ENCODE data around the gene ACOT9. TPM values are rescaled to one million over a fixed set of nuclear protein-coding genes. Genes with fewer than 3 reads are reported as not detected.

ACOT9 gene, protein sequence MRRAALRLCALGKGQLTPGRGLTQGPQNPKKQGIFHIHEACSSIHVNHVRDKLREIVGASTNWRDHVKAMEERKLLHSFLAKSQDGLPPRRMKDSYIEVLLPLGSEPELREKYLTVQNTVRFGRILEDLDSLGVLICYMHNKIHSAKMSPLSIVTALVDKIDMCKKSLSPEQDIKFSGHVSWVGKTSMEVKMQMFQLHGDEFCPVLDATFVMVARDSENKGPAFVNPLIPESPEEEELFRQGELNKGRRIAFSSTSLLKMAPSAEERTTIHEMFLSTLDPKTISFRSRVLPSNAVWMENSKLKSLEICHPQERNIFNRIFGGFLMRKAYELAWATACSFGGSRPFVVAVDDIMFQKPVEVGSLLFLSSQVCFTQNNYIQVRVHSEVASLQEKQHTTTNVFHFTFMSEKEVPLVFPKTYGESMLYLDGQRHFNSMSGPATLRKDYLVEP
- 10 to 100 TPM; 15.6 to 30.3 (median 22.8) TPM for total RNA-seq
- long read RNA-seq, donor 1, transcript ACOT9-204 (16 exons, 3,117 nt) = major isoform, 21 of 42 reads
- long read RNA-seq, donor 1, transcript ACOT9-201 (15 exons, 1,675 nt) = minor isoform, 12 of 42 reads
- long read RNA-seq, donor 1, partial matches to known transcripts = 2 of 42 reads
- long read RNA-seq, donor 1, other reads (novel, unspliced or antisense) = 6 of 42 reads
- long read RNA-seq, donor 2, transcript ACOT9-204 (16 exons, 3,117 nt) = minor isoform, 10 of 35 reads
- long read RNA-seq, donor 2, transcript ACOT9-201 (15 exons, 1,675 nt) = major isoform, 19 of 35 reads
- long read RNA-seq, donor 2, partial matches to known transcripts = 2 of 35 reads
- long read RNA-seq, donor 2, other reads (novel, unspliced or antisense) = 4 of 35 reads

DNA sequence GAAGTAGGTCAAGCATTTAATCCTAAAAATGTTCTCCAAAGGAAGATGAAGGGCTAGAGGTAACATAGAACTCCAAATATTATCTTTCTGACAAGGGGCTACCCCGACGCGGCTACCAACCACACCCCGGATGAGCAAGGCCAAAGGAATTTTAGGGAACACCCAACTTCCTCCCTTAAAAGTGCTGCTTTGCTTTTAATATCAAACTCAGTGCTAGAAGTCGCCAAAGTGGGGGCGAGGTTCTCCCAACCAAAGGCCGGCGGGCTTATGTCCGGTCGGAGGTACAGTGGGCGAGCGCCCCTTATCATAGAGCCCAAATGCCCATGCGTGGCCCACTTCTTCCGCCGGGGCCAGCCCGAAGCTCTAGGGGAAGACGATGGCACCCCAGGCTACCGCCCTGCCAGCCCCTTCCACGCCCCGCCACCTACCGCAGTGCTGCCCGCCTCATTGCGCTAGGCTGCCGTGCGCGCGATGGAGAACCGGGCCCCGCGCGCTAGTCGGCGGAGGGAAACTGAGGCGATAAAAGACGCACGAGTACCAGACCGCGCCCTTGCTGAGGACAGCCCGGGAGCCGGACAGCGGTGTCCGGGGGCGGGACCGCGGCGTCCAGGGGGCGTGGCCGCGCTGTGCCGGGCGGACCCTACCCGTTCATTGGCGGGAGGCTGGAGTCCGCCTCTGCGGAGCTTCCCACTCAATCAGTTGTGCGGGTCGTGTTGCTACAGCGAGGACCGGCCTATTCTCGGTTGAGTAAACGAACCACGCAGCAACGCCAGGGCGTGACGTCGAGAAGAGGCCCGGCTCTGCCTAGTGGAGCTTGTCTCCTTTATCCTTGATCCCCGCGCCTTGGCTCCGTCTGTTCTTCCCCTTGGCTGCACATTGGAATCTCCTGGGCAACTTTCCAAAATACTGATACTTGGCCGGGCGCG lies at the start of gene ACOT9:
Gene ACOT9, minus strand, starts transcription at position 580 of the 926 bp plus-strand sequence. Its CDS starts 132 bp downstream, at position 448.
- no peaks in the 10 kb centered on the region for H3K9me3 ChIP-seq
- H3K4me1 ChIP-seq (ENCODE audit: low read depth) = no peaks in the 10 kb centered on the region
- H3K36me3 ChIP-seq (ENCODE audit: low read depth) = no peaks in the 10 kb centered on the region
- intact Hi-C loops (cut with DNase I, micrococcal nuclease) = no loop called here
- peak within 1 kb of the TSS; percentile 42 for H3K4me3 ChIP-seq
- DNase-seq (peak; percentile 88 to 93 (median 89)), ATAC-seq (peak; percentile 98)
- TF ChIP-seq, protein P1, sequence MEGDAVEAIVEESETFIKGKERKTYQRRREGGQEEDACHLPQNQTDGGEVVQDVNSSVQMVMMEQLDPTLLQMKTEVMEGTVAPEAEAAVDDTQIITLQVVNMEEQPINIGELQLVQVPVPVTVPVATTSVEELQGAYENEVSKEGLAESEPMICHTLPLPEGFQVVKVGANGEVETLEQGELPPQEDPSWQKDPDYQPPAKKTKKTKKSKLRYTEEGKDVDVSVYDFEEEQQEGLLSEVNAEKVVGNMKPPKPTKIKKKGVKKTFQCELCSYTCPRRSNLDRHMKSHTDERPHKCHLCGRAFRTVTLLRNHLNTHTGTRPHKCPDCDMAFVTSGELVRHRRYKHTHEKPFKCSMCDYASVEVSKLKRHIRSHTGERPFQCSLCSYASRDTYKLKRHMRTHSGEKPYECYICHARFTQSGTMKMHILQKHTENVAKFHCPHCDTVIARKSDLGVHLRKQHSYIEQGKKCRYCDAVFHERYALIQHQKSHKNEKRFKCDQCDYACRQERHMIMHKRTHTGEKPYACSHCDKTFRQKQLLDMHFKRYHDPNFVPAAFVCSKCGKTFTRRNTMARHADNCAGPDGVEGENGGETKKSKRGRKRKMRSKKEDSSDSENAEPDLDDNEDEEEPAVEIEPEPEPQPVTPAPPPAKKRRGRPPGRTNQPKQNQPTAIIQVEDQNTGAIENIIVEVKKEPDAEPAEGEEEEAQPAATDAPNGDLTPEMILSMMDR (IDR thresholded peaks at IDR 0.05) = no peak

DNA sequence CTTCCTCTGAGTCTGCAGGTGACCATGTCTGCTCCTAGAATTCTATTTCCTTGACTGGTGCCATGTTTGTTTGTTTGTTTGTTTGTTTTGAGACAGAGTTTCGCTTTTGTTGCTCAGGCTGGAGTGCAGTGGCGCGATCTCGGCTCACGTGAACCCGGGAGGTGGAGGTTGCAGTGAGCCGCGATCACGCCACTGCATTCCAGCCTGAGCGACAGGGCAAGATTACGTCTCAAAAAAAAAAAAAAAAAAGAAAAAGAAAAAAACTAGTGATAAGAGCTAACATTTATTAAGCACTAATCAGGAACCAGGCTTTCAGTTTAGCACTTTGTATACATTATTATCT lies 47.0 kb upstream of the ACOT9 start:
- H3K4me1 ChIP-seq (ENCODE audit: low read depth) = no peaks in the 10 kb centered on the region
- no peak overlapping the region for H3K4me3 ChIP-seq
- no peaks in the 10 kb centered on the region for H3K36me3 ChIP-seq (ENCODE audit: low read depth)
- no peak for DNase-seq
- TF ChIP-seq, protein P1 (IDR thresholded peaks at IDR 0.05) = no peak
- intact Hi-C loops (cut with DNase I, micrococcal nuclease) = no loop called here
- no peak for ATAC-seq
- no peaks in the 10 kb centered on the region for H3K9me3 ChIP-seq

DNA sequence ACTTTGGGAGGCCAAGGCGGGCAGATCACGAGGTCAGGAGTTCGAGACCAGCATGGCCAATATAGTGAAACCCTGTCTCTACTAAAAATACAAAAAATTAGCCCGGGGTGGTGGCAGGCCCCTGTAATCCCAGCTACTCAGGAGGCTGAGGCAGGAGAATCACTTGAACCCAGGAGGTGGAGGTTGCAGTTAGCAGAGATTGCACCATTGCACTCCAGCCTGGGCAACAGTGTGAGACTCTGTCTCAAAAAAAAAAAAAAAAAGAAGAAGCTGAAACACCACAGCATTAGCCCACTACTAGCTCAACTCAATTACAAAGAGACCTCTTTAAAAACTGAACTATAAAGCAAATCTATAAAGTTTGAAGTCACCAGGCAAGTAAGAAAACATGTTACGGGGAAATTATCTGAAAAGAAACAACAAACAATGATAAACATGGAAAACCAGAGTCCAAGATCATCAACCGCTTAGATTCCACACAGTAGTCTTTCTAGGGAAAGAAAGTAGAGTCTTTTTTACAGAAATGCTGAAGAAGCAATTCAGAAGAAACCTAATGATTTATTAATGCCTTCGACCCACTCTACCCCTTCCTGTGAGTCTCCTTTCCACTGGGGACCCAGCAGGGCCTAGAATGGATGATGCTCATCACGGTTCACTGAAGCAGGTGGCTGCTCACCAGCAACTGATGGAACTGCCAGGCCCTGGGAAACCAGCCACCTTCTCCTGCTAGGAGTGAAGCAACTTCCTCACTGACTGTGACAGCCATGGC lies 46.5 kb upstream of the ACOT9 start:
- intact Hi-C loops (cut with DNase I, micrococcal nuclease) = loop anchor here in 1 of 2 donors (10.0 kb wide), 1 partner anchor 115 kb away; the partner anchor contains the start of genes APOO and CXorf58

DNA sequence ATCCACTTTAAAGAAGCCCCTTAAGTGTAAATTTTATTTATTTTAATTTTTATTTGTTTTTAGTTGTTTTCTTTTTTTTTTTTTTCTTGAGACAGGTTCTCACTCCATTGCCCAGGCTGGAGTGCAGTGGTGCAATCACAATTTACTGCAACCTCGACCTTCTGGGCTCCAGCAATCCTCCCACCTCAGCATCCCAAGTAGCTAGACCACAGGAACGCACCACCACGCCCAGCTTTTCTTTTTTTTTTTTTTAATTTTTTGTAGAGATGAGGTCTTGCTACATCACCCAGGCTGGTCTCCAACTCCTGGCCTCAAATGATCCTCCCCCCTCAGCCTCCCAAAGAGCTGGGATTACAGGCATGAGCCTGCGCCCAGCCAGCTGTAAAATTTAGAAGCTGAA lies 45.9 kb upstream of the ACOT9 start:
- H3K9me3 ChIP-seq = no peaks in the 10 kb centered on the region
- intact Hi-C loops (cut with DNase I, micrococcal nuclease) = loop anchor here in 1 of 2 donors (10.0 kb wide), 1 partner anchor 116 kb away; the partner anchor contains the start of genes APOO and CXorf58
- TF ChIP-seq, protein P1 (IDR thresholded peaks at IDR 0.05) = no peak
- H3K4me1 ChIP-seq (ENCODE audit: low read depth) = no peaks in the 10 kb centered on the region
- H3K36me3 ChIP-seq (ENCODE audit: low read depth) = no peaks in the 10 kb centered on the region
- no peak for ATAC-seq
- no peak for DNase-seq
- H3K4me3 ChIP-seq = no peak overlapping the region

More for the DNA sequence above, 46.5 kb upstream of the ACOT9 start:
- TF ChIP-seq, protein P1 (IDR thresholded peaks at IDR 0.05) = no peak
- DNase-seq (no peak), ATAC-seq (no peak)
- H3K4me3 ChIP-seq = no peak overlapping the region
- no peaks in the 10 kb centered on the region for H3K4me1 ChIP-seq (ENCODE audit: low read depth)
- H3K9me3 ChIP-seq = no peaks in the 10 kb centered on the region
- no peaks in the 10 kb centered on the region for H3K36me3 ChIP-seq (ENCODE audit: low read depth)

Data from mucosa of descending colon (tissue), 3 donors.